MM.1S (cell line): Measurements from ENCODE around the gene ELOB.

Experiments used
- DNase-seq: peaks from one replicate; pipeline ENCODE4 v3.0.0-alpha.2; 2015
- H2AFZ ChIP-seq: fragments of 300-600 bp; sonication (generic); 2 replicates; pipeline ENCODE4 v1.6.0; 2016; ENCODE audit warnings: antibody characterized with exemption, low read length
- H3F3A ChIP-seq: fragments of 300-600 bp; sonication (generic); 2 replicates; pipeline ENCODE4 v1.6.1; 2016; ENCODE audit warnings: mild to moderate bottlenecking, antibody characterized with exemption, low read length, moderate library complexity, mixed read lengths; ENCODE audit not compliant: insufficient read depth
- H3K27ac ChIP-seq: fragments of 300-600 bp; sonication (generic); 2 replicates; pipeline ENCODE4 v1.5.1; 2016; ENCODE audit warnings: mild to moderate bottlenecking, low read length
- H3K27me3 ChIP-seq: fragments of 300-600 bp; sonication (generic); replicated peaks from 2 replicates; pipeline ENCODE4 v1.6.0; 2016; ENCODE audit warnings: low read length; ENCODE audit not compliant: insufficient read depth
- H3K36me3 ChIP-seq: fragments of 300-600 bp; sonication (generic); replicated peaks from 2 replicates; pipeline ENCODE4 v1.6.1; 2016; ENCODE audit warnings: mild to moderate bottlenecking, low read length, mixed read lengths; ENCODE audit not compliant: insufficient read depth
- H3K4me1 ChIP-seq: fragments of 300-600 bp; sonication (generic); 2 replicates; pipeline ENCODE4 v1.6.1; 2016; ENCODE audit warnings: low read length, mixed read lengths
- H3K4me2 ChIP-seq: fragments of 300-600 bp; sonication (generic); 2 replicates; pipeline ENCODE4 v1.6.0; 2016; ENCODE audit warnings: low read depth, low read length
- H3K4me3 ChIP-seq: fragments of 300-600 bp; sonication (generic); 2 replicates; pipeline ENCODE4 v1.5.1; 2016; ENCODE audit warnings: low read length, mixed read lengths
- H3K79me2 ChIP-seq: fragments of 300-600 bp; sonication (generic); 2 replicates; pipeline ENCODE4 v1.6.1; 2016; ENCODE audit warnings: mixed run types, low read length, mixed read lengths
- H3K9ac ChIP-seq: fragments of 300-600 bp; sonication (generic); 2 replicates; pipeline ENCODE4 v1.6.1; 2016; ENCODE audit warnings: low read length, mixed read lengths
- H3K9me2 ChIP-seq: fragments of 300-600 bp; sonication (generic); replicated peaks from 2 replicates; pipeline ENCODE4 v1.6.1; 2016; ENCODE audit warnings: mild to moderate bottlenecking, low read length, mixed read lengths; ENCODE audit not compliant: insufficient read depth
- H3K9me3 ChIP-seq: fragments of 300-600 bp; sonication (generic); replicated peaks from 2 replicates; pipeline ENCODE4 v1.6.1; 2016; ENCODE audit warnings: mild to moderate bottlenecking, low read length, mixed read lengths; ENCODE audit not compliant: insufficient read depth
- H4K20me1 ChIP-seq: fragments of 300-600 bp; sonication (generic); 2 replicates; pipeline ENCODE4 v1.6.1; 2016; ENCODE audit warnings: mild to moderate bottlenecking, low read length, moderate library complexity, mixed read lengths; ENCODE audit not compliant: insufficient read depth
- CTCF ChIP-seq: fragments of 300-600 bp; sonication (generic); IDR thresholded peaks from 2 replicates; pipeline ENCODE4 v1.5.1; 2016; ENCODE audit warnings: antibody characterized with exemption, low read length, mixed read lengths
- EZH2 ChIP-seq: fragments of 300-600 bp; sonication (generic); optimal IDR thresholded peaks from 2 replicates; pipeline ENCODE3; 2017; ENCODE audit warnings: low read depth, mild to moderate bottlenecking, antibody characterized with exemption, low read length, mixed read lengths
- EZH2phosphoT487 ChIP-seq: fragments of 300-600 bp; sonication (generic); IDR thresholded peaks from 2 replicates; pipeline ENCODE4 v1.6.1; 2018; ENCODE audit warnings: antibody characterized with exemption, low read length

ELOB gene

GRCh38 chr16:2764718-2765117 is 12.4 kb downstream of the ELOB start:
- no peaks in the 10 kb centered on the region for H3K27me3 ChIP-seq
- H4K20me1 ChIP-seq: no peaks in the 10 kb centered on the region
- H3F3A ChIP-seq: peaks cover 17% of the 10 kb centered on the region
- peaks cover 73% of the 10 kb centered on the region for H3K36me3 ChIP-seq
- no peak overlapping the region for H2AFZ ChIP-seq
- no peaks in the 10 kb centered on the region for H3K4me1 ChIP-seq
- H3K9ac ChIP-seq: no peak overlapping the region
- H3K9me3 ChIP-seq: no peaks in the 10 kb centered on the region
- no peak overlapping the region for H3K27ac ChIP-seq
- no peak overlapping the region for H3K4me2 ChIP-seq
- DNase-seq: no peak
- TF ChIP-seq EZH2 (no peak), EZH2phosphoT487 (no peak)
- no peaks in the 10 kb centered on the region for H3K9me2 ChIP-seq
- no peak overlapping the region for H3K4me3 ChIP-seq
- H3K79me2 ChIP-seq: peaks cover 88% of the 10 kb centered on the region

GRCh38 chr16:2763173-2763572 is 13.9 kb downstream of the ELOB start:
- Histone ChIP-seq H3K9me2 (no peaks in the 10 kb centered on the region), H3F3A (peaks cover 3% of the 10 kb centered on the region), H3K4me3 (no peak overlapping the region), H3K36me3 (peaks cover 88% of the 10 kb centered on the region), H3K79me2 (peaks cover 100% of the 10 kb centered on the region), H3K4me1 (no peaks in the 10 kb centered on the region), H3K9ac (no peak overlapping the region), H3K9me3 (no peaks in the 10 kb centered on the region), H3K27me3 (no peaks in the 10 kb centered on the region), H3K27ac (no peak overlapping the region), H3K4me2 (no peak overlapping the region), H4K20me1 (no peaks in the 10 kb centered on the region), H2AFZ (no peak overlapping the region)
- DNase-seq: no peak
- no peak for TF ChIP-seq EZH2
- TF ChIP-seq CTCF: no peak
- no peak for TF ChIP-seq EZH2phosphoT487

GRCh38 chr16:2762711-2763110 is 14.4 kb downstream of the ELOB start:
- Histone ChIP-seq H3K4me3 (no peak overlapping the region), H3K27ac (no peak overlapping the region), H3K4me1 (no peaks in the 10 kb centered on the region), H2AFZ (no peak overlapping the region), H3K79me2 (peaks cover 100% of the 10 kb centered on the region), H3K4me2 (no peak overlapping the region), H3K9ac (no peak overlapping the region), H3K27me3 (no peaks in the 10 kb centered on the region), H3K9me3 (no peaks in the 10 kb centered on the region), H3K36me3 (peaks cover 92% of the 10 kb centered on the region), H4K20me1 (no peaks in the 10 kb centered on the region), H3K9me2 (no peaks in the 10 kb centered on the region), H3F3A (peaks cover 2% of the 10 kb centered on the region)
- no peak for DNase-seq
- TF ChIP-seq EZH2phosphoT487: no peak
- no peak for TF ChIP-seq CTCF
- no peak for TF ChIP-seq EZH2

GRCh38 chr16:2761886-2762583 is 15.0 kb downstream of the ELOB start:
- Histone ChIP-seq H3K4me2 (no peak overlapping the region), H3K9ac (no peak overlapping the region), H3K27ac (no peak overlapping the region), H3F3A (peaks cover 2% of the 10 kb centered on the region), H3K9me3 (no peaks in the 10 kb centered on the region), H4K20me1 (no peaks in the 10 kb centered on the region; the same call in 1 of the 2 replicates), H2AFZ (no peak overlapping the region), H3K79me2 (peaks cover 100% of the 10 kb centered on the region), H3K4me3 (no peak overlapping the region), H3K27me3 (no peaks in the 10 kb centered on the region), H3K4me1 (no peaks in the 10 kb centered on the region), H3K9me2 (no peaks in the 10 kb centered on the region), H3K36me3 (peaks cover 94% of the 10 kb centered on the region)
- no peak for DNase-seq
- TF ChIP-seq EZH2 (no peak), CTCF (no peak), EZH2phosphoT487 (no peak)
